Aorta (tissue), 5 donors: ENCODE results near the gene NPHP4. TPM values are rescaled to one million over a fixed set of nuclear protein-coding genes. Genes with fewer than 3 reads are reported as not detected.

ENCODE experiments used
- ATAC-seq: fragments of 200-7000 bp; cut with Tn5 transposase; one replicate; pipeline ENCODE4 v1.9.1; 2022; ENCODE audit warnings: moderate library complexity; ENCODE audit not compliant: low FRiP score
- DNase-seq, 2 donors: peaks; one replicate each; pipeline ENCODE4 v3.0.0-alpha.2; 2020
- H3K27ac ChIP-seq, 2 donors: one replicate each; pipeline ENCODE4 v1.5.1; 2013; ENCODE audit warnings: low read length in 2 of 2, mild to moderate bottlenecking in 2 of 2, moderate library complexity in 2 of 2, control low read depth in 1 of 2, inconsistent platforms in 1 of 2, low read depth in 1 of 2
- H3K27me3 ChIP-seq, 2 donors: one replicate each; pipeline ENCODE4 v1.6.1; 2013; ENCODE audit warnings: control low read depth in 1 of 2, low read length in 1 of 2, mild to moderate bottlenecking in 1 of 2, moderate library complexity in 1 of 2; ENCODE audit not compliant: insufficient read depth in 2 of 2, control insufficient read depth in 1 of 2
- H3K36me3 ChIP-seq, 2 donors: one replicate each; pipeline ENCODE4 v1.6.1; 2013; ENCODE audit warnings: control low read depth in 1 of 2, low read length in 1 of 2, mild to moderate bottlenecking in 1 of 2; ENCODE audit not compliant: insufficient read depth in 2 of 2, control insufficient read depth in 1 of 2
- H3K4me1 ChIP-seq, 2 donors: one replicate each; pipeline ENCODE4 v1.6.1; 2013; ENCODE audit warnings: low read length in 2 of 2, control low read depth in 1 of 2, mild to moderate bottlenecking in 1 of 2, moderate library complexity in 1 of 2; ENCODE audit not compliant: insufficient read depth in 2 of 2, control insufficient read depth in 1 of 2
- H3K4me3 ChIP-seq, 2 donors: one replicate each; pipeline ENCODE4 v1.5.1; 2013; ENCODE audit warnings: low read length in 2 of 2, control low read depth in 1 of 2, mild to moderate bottlenecking in 1 of 2
- H3K9me3 ChIP-seq: one replicate; pipeline ENCODE4 v1.6.1; 2013; ENCODE audit warnings: mild to moderate bottlenecking, low read length; ENCODE audit not compliant: control insufficient read depth
- WGBS, 2 donors: extraction: QIAGEN DNeasy Blood & Tissue Kit; methylation state at CpG; one replicate each; pipeline ENCODE4 v1.1.7; 2013; 5-methylcytosine and 5-hydroxymethylcytosine counted together
- intact Hi-C, 2 donors: fragments of 100-400 bp; cut with DNase I; formaldehyde crosslinking; loops; one replicate each; pipeline versions ENCODE4 v1.14.2 to v1.15.0; 2022
- polyA plus RNA-seq, 2 donors: library from polyadenylated mRNA; stranded (reverse); fragments of 200-250 nt; gene quantifications; one replicate each; pipeline ENCODE4 v1.2.3, GENCODE V29; 2013
- total RNA-seq, 2 donors: library from RNA; stranded (reverse); fragmentation: NEBNext Ultra II Directional; extraction: Animal tissue kit (Norgen Biotek cat#: 25700); gene quantifications; one replicate each; pipeline ENCODE4 v1.2.1, GENCODE V29; 2021
- donor health status: healthy with polysubstance abuse.
- donor health status: Bipolar disorder and iron deficiency.
- donor health status: DM: no; HTN: no; CAD: no.
- donor health status: DM: no; HTN: no; CAD: no.
- donor health status: DM: yes; HTN: yes; CAD: no.

NPHP4 gene
- total and polyA plus RNA-seq, 4 donors = 2.4 to 15.1 (median 6.3) TPM

GRCh38 chr1:5956022-5956830 is 36.0 kb downstream of the NPHP4 start:
- WGBS, 2 donors = 91 to 93% methylated on average over 10 of the region's 10 CpGs
- no peaks in the 10 kb centered on the region for H3K36me3 ChIP-seq
- DNase-seq (peak in 1 of 2 donors; percentile 48), ATAC-seq (no peak)
- H3K27ac ChIP-seq = no peak overlapping the region
- no peaks in the 10 kb centered on the region for H3K4me1 ChIP-seq
- no peaks in the 10 kb centered on the region for H3K27me3 ChIP-seq
- no peak overlapping the region for H3K4me3 ChIP-seq
- H3K9me3 ChIP-seq = no peaks in the 10 kb centered on the region
- intact Hi-C loops = no loop called here

DNA sequence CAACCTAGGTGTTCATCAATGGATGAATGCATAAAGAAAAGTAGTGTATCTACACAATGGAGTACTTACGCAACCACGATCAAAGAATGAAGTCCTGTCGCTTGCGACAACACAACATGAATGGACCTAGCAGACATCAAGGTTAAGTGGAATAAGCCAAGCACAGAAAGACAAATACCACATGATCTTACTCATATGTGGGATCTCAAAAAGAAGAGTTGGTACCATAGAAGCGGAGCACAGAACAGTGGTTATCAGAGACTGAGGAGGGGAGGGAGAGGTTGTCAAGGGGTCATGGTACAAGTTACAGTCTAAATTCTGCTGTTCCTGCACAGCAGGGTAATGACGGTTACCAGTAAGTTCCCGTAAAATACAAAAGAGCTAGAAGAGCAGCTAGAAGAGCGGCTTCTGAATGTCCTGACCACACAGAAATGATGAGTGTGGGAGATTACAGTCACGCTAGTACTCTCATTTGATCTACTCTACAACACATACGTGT is 36.7 kb downstream of the NPHP4 start:
- no peak for DNase-seq
- WGBS, 2 donors = 95 to 96% methylated on average over 10 of the region's 10 CpGs
- ATAC-seq = no peak
- Histone ChIP-seq H3K9me3 (no peaks in the 10 kb centered on the region), H3K27me3 (no peaks in the 10 kb centered on the region), H3K27ac (no peak overlapping the region), H3K4me1 (no peaks in the 10 kb centered on the region), H3K36me3 (no peaks in the 10 kb centered on the region), H3K4me3 (no peak overlapping the region)
- intact Hi-C loops = no loop called here

- H3K9me3 ChIP-seq = no peaks in the 10 kb centered on the region
- WGBS, 2 donors = 90 to 91% methylated on average over 5 of the region's 5 CpGs
- H3K4me1 ChIP-seq = no peaks in the 10 kb centered on the region
- DNase-seq (no peak), ATAC-seq (no peak)
- intact Hi-C loops = no loop called here
- H3K27me3 ChIP-seq = no peaks in the 10 kb centered on the region
- no peaks in the 10 kb centered on the region for H3K36me3 ChIP-seq
- H3K4me3 ChIP-seq = no peak overlapping the region
- no peak overlapping the region for H3K27ac ChIP-seq
Measured at GRCh38 chr1:5954964-5955363, 37.3 kb downstream of the NPHP4 start.

DNA sequence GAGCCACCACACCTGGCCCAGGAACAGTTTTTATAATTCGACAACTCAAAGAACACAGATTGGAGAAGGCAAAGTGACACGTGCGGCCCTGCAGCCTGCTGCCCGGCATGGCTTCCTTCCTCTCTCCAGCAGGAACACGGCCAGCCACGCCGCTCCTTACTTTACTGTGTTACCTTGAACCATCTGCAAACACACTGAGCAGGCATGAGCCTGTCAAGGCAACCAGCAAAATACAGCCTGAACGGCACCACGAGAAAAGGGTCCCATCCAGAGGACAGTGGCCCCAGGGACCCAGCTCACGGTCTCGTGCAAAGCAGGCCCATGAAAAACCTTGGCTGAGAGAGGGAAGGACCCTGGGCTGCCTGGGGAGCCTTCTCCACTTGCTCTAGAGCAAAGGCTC is 38.8 kb downstream of the NPHP4 start:
- ATAC-seq (no peak), DNase-seq (peak in 1 of 2 donors; percentile 59)
- Histone ChIP-seq H3K9me3 (no peaks in the 10 kb centered on the region), H3K27me3 (no peaks in the 10 kb centered on the region), H3K4me1 (no peaks in the 10 kb centered on the region), H3K27ac (no peak overlapping the region), H3K4me3 (no peak overlapping the region), H3K36me3 (no peaks in the 10 kb centered on the region)
- WGBS, 2 donors = 96 to 98% methylated on average over 11 of the region's 11 CpGs
- intact Hi-C loops = no loop called here

DNA sequence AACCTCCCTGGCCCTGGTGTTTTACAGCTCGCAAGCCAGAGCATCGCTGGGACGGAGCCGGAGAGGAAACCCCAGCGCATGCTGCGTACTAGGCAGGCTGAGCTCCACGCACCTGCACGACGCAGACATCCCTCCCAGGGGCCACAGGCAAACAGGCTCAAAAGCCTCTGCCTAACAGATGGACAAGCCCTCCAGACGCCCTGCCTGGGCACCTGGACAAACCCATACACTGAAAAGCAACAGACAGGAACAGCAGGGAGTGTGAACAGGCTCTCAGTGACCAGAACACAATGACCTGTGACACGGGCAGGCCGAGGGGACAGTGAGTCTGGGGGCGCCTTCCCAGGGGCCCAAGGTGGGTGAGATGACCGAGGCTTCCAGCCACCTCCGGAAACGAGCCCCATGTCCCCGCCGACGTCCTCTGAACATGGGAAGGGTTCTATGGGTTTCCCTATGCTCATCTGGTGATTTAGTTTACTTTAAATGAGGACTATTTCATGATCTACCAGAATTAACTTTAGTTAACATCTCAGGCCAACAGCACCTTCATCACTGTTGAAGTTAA is 40.3 kb downstream of the NPHP4 start:
- no peaks in the 10 kb centered on the region for H3K4me1 ChIP-seq
- ATAC-seq (no peak), DNase-seq (peak in 1 of 2 donors; percentile 45)
- H3K4me3 ChIP-seq = no peak overlapping the region
- WGBS, 2 donors = 95 to 96% methylated on average over 19 of the region's 19 CpGs
- no peak overlapping the region for H3K27ac ChIP-seq
- no peaks in the 10 kb centered on the region for H3K9me3 ChIP-seq
- no peaks in the 10 kb centered on the region for H3K27me3 ChIP-seq
- intact Hi-C loops = no loop called here
- peaks cover 0 to 1% of the 10 kb centered on the region in 2 donors for H3K36me3 ChIP-seq

DNA sequence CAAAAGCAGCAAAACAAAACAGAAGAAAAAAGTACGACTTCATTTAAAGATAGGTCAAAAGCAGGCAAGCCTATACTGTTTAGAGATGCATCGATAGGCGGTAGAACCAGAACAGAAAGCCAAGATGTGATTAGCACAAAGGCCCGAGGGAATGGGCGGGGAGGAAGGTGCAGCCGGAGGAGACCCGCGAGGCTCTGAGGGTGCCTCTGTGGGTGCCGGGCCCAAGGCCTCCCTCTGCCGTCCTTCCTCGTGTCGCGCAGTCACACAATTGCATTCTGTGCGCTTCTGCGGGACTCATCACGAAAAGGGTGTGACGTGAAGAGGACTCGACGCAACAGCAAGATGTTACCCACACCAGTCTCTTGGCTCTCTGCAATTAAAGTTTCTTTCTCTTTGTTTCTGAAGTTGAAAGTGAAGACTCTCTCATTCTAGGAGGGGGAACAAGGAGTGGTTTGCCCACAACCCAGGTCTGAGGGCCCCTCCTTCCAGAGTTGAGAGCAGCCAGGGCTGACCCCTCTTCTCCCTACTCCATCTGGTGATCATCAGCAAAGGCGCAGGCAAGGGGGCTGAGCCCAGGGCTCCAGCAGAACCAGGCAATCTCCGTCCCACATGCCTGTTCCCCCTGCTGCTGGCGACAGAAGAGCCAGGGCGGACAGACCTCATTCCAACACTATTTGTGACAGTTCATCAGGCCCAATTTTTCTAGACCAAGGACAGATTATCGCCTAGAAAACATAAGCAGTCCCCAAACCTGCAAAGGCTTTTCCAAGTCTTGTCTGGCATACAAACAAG is 41.0 kb downstream of the NPHP4 start:
- H3K27me3 ChIP-seq = no peaks in the 10 kb centered on the region
- DNase-seq (peak in 1 of 2 donors; percentile 49), ATAC-seq (no peak)
- H3K36me3 ChIP-seq = peaks cover 0 to 2% of the 10 kb centered on the region in 2 donors
- intact Hi-C loops = no loop called here
- H3K27ac ChIP-seq = no peak overlapping the region
- no peak overlapping the region for H3K4me3 ChIP-seq
- no peaks in the 10 kb centered on the region for H3K9me3 ChIP-seq
- H3K4me1 ChIP-seq = no peaks in the 10 kb centered on the region
- WGBS, 2 donors = 96% methylated on average over 24 of the region's 24 CpGs

DNA sequence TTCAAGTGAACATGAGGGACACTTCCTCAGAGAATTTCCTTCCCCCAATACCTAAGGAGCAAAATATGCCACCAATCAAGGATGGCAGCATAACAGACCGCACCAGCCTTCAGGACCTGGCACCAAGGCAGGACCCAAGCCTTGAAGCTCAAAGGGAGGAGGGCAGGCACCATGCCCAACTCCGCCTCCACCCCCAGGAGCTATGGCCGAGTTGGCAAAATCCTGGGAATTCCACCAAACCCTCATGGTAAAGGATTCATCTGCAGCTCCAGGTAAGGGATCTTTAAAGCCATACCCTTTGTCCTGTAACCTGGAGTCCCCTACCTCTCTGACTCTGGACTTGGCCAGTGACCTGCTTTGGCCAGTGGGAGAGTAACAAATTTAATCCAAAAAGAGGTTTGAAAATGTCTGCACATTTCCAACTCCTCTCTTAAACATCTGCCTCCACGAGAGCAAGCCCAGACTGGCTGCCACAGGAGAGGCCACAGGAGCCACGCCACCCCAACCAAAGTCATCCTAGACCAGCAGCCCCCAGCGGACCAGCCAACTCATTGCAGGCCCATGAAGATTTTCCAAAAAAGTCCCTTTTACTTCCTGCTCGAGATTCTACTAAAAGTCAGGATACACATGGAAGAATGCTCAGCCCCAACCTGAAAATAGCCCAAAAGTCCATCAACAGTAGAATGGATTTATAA is 41.9 kb downstream of the NPHP4 start:
- Histone ChIP-seq H3K36me3 (peaks cover 0 to 2% of the 10 kb centered on the region in 2 donors), H3K27ac (no peak overlapping the region), H3K9me3 (no peaks in the 10 kb centered on the region), H3K4me3 (no peak overlapping the region), H3K27me3 (no peaks in the 10 kb centered on the region), H3K4me1 (no peaks in the 10 kb centered on the region)
- ATAC-seq (no peak), DNase-seq (peak in 1 of 2 donors; percentile 38)
- intact Hi-C loops = no loop called here
- WGBS, 2 donors = 90 to 93% methylated on average over 7 of the region's 7 CpGs

DNA sequence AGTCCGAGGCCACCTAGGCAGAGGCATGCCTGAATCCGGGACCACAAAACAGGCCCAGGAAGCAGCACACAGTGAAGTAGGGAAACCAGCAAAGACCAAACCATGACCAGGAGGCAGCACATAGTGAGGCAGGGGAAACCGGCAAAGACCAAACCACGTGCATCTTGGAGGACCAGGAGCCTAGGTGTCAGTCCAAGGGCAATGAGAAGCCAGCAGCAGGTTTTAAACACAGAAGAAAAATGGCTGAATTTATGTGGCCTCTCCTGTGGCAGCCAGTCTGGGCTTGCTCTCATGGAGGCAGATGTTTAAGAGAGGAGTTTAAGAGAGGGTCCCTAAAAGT is 42.5 kb downstream of the NPHP4 start:
- H3K36me3 ChIP-seq = peaks cover 0 to 2% of the 10 kb centered on the region in 2 donors
- intact Hi-C loops = no loop called here

More for the DNA sequence above, 42.5 kb downstream of the NPHP4 start:
- DNase-seq (no peak), ATAC-seq (no peak)
- Histone ChIP-seq H3K27me3 (no peaks in the 10 kb centered on the region), H3K4me3 (no peak overlapping the region), H3K9me3 (no peaks in the 10 kb centered on the region), H3K4me1 (no peaks in the 10 kb centered on the region), H3K27ac (no peak overlapping the region)
- 71 to 85% methylated on average over 4 of the region's 4 CpGs for WGBS, 2 donors
